Vagina (tissue), 2 donors: ENCODE measurements around the gene CTH.

Experiments
- CTCF ChIP-seq, 3 experiments: fragments of 450-650 bp in 2 of 3; fragments of 200-600 bp in 1 of 3; sonication (generic) in 1 of 3; IDR thresholded peaks; one replicate each; pipeline ENCODE4 v1.5.1; 2017 to 2019; ENCODE audit warnings: antibody characterized with exemption in 3 of 3, mild to moderate bottlenecking in 2 of 3, moderate library complexity in 2 of 3
- POLR2A ChIP-seq, 2 donors: fragments of 450-650 bp; IDR thresholded peaks; one replicate each; pipeline ENCODE4 v1.6.1; 2017; ENCODE audit warnings: antibody characterized with exemption in 2 of 2, mild to moderate bottlenecking in 2 of 2, moderate library complexity in 2 of 2
- POLR2AphosphoS5 ChIP-seq, 2 donors: sonication (generic); formaldehyde crosslinking; IDR thresholded peaks; one replicate each; pipeline ENCODE4 v1.9.0; 2017; ENCODE audit warnings: antibody characterized with exemption in 2 of 2, mild to moderate bottlenecking in 2 of 2, low read depth in 1 of 2; ENCODE audit not compliant: insufficient read depth in 1 of 2

GRCh38 chr1:70487459-70487815 lies 76.4 kb downstream of the CTH start:
- TF ChIP-seq CTCF (IDR thresholded peaks at IDR 0.05) (no peak), POLR2AphosphoS5 (IDR thresholded peaks at IDR 0.05; ENCODE audit: insufficient read depth in 1 of 2, low read depth in 1 of 2) (no peak), POLR2A (IDR thresholded peaks at IDR 0.05) (no peak)
